ENCODE measurements around the gene ANKRD17. TPM values are rescaled to one million over a fixed set of nuclear protein-coding genes. Genes with fewer than 3 reads are reported as not detected.

Gene ANKRD17
- total RNA-seq, 6 experiments from 2014 or later: 25.1 to 34.0 (median 28.1) TPM

- 77% methylated on average over 2 of the region's 7 CpGs for WGBS (ENCODE audit: insufficient coverage, low coverage, low lambda C conversion rate, missing lambda C conversion rate)
- Histone ChIP-seq H3K27ac (no peak overlapping the region), H3K27me3 (no peaks in the 10 kb centered on the region), H3K36me3 (peaks cover 0 to 64% (median 17%) of the 10 kb centered on the region in 4 donors), H3K9me3 (no peaks in the 10 kb centered on the region), H3K4me1 (peaks cover 0 to 7% (median 2%) of the 10 kb centered on the region in 4 donors), H3K4me3 (no peak overlapping the region)
- peak in 2 of 4 donors; percentile 14 to 21 for ATAC-seq
- intact Hi-C loops (cut with DNase I): no loop called here
- no peak for TF ChIP-seq CTCF (IDR thresholded peaks at IDR 0.05)
- no peak for TF ChIP-seq POLR2A (IDR thresholded peaks at IDR 0.05)
- no peak for DNase-seq
These were observed 159.5 kb downstream of the ANKRD17 start for GRCh38 chr4:73099143-73099542.

GRCh38 chr4:73098713-73099112, 159.9 kb downstream of the ANKRD17 start:
- no peak for TF ChIP-seq POLR2A (IDR thresholded peaks at IDR 0.05)
- no peak for TF ChIP-seq CTCF (IDR thresholded peaks at IDR 0.05)
- H3K36me3 ChIP-seq: peaks cover 0 to 68% (median 19%) of the 10 kb centered on the region in 4 donors
- no peaks in the 10 kb centered on the region for H3K27me3 ChIP-seq
- H3K4me3 ChIP-seq: no peak overlapping the region
- intact Hi-C loops (cut with DNase I): no loop called here
- H3K27ac ChIP-seq: no peak overlapping the region
- ATAC-seq (peak in 2 of 4 donors; percentile 21 to 37), DNase-seq (no peak)
- H3K9me3 ChIP-seq: no peaks in the 10 kb centered on the region
- 85% methylated on average over 2 of the region's 7 CpGs for WGBS (ENCODE audit: insufficient coverage, low coverage, low lambda C conversion rate, missing lambda C conversion rate)
- peaks cover 0 to 7% (median 2%) of the 10 kb centered on the region in 4 donors for H3K4me1 ChIP-seq

GRCh38 chr4:73098016-73098415, 160.6 kb downstream of the ANKRD17 start:
- DNase-seq: no peak
- Histone ChIP-seq H3K27ac (no peak overlapping the region), H3K4me3 (no peak overlapping the region), H3K27me3 (no peaks in the 10 kb centered on the region), H3K36me3 (peaks cover 0 to 72% (median 21%) of the 10 kb centered on the region in 4 donors), H3K4me1 (peaks cover 0 to 5% (median 2%) of the 10 kb centered on the region in 4 donors), H3K9me3 (no peaks in the 10 kb centered on the region)
- ATAC-seq: no peak
- intact Hi-C loops (cut with DNase I): no loop called here
- WGBS (ENCODE audit: insufficient coverage, low coverage, low lambda C conversion rate, missing lambda C conversion rate): 80% methylated on average over 4 of the region's 4 CpGs
- TF ChIP-seq POLR2A (IDR thresholded peaks at IDR 0.05): no peak

- no peak for DNase-seq
These were observed 165.7 kb downstream of the ANKRD17 start for GRCh38 chr4:73092868-73093267.

More at GRCh38 chr4:73092868-73093267, 165.7 kb downstream of the ANKRD17 start:
- intact Hi-C loops (cut with DNase I): no loop called here
- Histone ChIP-seq H3K27ac (no peak overlapping the region), H3K4me1 (peaks cover 0 to 12% (median 0%) of the 10 kb centered on the region in 4 donors), H3K9me3 (no peaks in the 10 kb centered on the region), H3K27me3 (no peaks in the 10 kb centered on the region), H3K36me3 (peaks cover 0 to 57% (median 20%) of the 10 kb centered on the region in 4 donors), H3K4me3 (no peak overlapping the region)
- no peak for ATAC-seq
- 72% methylated on average over 1 of the region's 1 CpG for WGBS (ENCODE audit: insufficient coverage, low coverage, low lambda C conversion rate, missing lambda C conversion rate)
- TF ChIP-seq CTCF (IDR thresholded peaks at IDR 0.05) (no peak), POLR2A (IDR thresholded peaks at IDR 0.05) (no peak)

All from right lobe of liver (tissue), 6 donors.